GM12891 (cell line): Measurements from ENCODE around the gene FABP6.
A peak's percentile ranks its signal among the peaks of the same experiment; 100 is the strongest.
"Not testable (repeated sequence)": the region's sequence is repeated elsewhere in the genome, so short reads cannot be mapped to it uniquely, and the experiment has no call there.

ENCODE experiments used
- DNase-seq: peaks from one replicate; pipeline ENCODE4 v3.0.0; 2011; ENCODE audit warnings: low spot score; ENCODE audit not compliant: insufficient read length
- FAIRE-seq: peaks from 2 replicates; lab custom pipeline; 2011; peaks lifted over from hg19 to GRCh38; lab: Jason Lieb, UNC
- PAX5 ChIP-seq: IDR thresholded peaks from 2 replicates; pipeline ENCODE4 v1.6.1; 2011; ENCODE audit warnings: low read length, moderate library complexity, mild to moderate bottlenecking; ENCODE audit not compliant: insufficient read depth, severe bottlenecking
- POLR2A ChIP-seq: IDR thresholded peaks from 2 replicates; pipeline ENCODE4 v1.6.1; 2011; ENCODE audit warnings: low read depth, low read length, control low read depth
- POLR2AphosphoS5 ChIP-seq: IDR thresholded peaks from 2 replicates; pipeline ENCODE4 v1.6.1; 2011; ENCODE audit warnings: low read depth, low read length, control low read depth
- POU2F2 ChIP-seq: IDR thresholded peaks from 2 replicates; pipeline ENCODE4 v1.6.1; 2011; ENCODE audit warnings: low read depth, mild to moderate bottlenecking, control low read depth, low read length, moderate library complexity
- SPI1 ChIP-seq: IDR thresholded peaks from 2 replicates; pipeline ENCODE4 v1.6.1; 2011; ENCODE audit warnings: low read depth, low read length, control low read depth
- TAF1 ChIP-seq: IDR thresholded peaks from 2 replicates; pipeline ENCODE4 v1.6.1; 2011; ENCODE audit warnings: low read depth, low read length, control low read depth

Gene FABP6

DNA sequence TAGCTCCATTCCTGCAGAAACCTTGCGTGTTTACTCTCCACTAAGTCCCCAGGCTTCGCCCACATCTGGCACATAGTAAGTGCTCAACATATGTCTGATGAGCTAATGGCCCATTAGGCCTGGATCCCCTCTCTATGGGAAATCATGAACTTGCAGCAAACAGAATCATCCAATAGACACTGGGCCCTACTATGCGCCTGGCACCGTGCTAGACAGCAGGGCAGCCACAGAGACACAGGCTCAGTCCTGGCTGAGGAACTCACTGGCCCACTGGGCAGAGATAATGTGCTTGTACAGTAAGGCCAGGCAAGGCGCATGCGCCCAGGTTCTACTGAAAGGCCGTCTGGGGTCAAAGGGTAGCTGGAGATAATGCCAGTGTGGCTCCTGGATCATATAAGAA, 36.9 kb upstream of the FABP6 start:
- DNase-seq (no peak), FAIRE-seq (no peak)
- TF ChIP-seq SPI1 = no peak

DNA sequence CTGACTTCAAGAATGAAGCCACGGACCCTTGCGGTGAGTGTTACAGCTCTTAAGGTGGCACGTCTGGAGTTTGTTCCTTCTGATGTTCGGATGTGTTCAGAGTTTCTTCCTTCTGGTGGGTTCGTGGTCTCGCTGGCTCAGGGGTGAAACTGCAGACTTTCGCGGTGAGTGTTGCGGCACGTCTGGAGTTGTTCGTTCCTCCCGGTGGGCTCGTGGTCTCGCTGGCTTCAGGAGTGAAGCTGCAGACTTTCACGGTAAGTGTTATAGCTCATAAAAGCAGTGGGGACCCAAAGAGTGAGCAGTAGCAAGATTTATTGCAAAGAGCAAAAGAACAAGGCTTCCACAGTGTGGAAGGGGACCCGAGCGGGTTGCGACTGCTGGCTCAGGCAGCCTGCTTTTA, 36.2 kb upstream of the FABP6 start:
- DNase-seq, FAIRE-seq: not testable (repeated sequence)

DNA sequence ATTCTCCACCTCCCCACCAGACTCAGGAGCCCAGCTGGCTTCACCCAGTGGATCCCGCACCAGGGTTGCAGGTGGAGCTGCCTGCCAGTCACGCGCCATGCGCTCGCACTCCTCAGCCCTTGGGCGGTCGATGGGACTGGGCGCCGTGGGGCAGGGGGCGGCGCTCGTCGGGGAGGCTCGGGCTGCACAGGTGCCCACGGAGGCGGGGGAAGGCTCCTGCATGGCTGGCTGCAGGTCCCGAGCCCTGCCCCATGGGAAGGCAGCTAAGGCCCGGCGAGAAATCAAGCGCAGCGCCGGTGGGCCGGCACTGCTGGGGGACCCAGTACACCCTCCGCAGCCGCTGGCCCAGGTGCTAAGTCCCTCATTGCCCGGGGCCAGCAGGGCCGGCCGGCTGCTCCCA, 35.5 kb upstream of the FABP6 start:
- not testable (repeated sequence) for DNase-seq, FAIRE-seq

DNA sequence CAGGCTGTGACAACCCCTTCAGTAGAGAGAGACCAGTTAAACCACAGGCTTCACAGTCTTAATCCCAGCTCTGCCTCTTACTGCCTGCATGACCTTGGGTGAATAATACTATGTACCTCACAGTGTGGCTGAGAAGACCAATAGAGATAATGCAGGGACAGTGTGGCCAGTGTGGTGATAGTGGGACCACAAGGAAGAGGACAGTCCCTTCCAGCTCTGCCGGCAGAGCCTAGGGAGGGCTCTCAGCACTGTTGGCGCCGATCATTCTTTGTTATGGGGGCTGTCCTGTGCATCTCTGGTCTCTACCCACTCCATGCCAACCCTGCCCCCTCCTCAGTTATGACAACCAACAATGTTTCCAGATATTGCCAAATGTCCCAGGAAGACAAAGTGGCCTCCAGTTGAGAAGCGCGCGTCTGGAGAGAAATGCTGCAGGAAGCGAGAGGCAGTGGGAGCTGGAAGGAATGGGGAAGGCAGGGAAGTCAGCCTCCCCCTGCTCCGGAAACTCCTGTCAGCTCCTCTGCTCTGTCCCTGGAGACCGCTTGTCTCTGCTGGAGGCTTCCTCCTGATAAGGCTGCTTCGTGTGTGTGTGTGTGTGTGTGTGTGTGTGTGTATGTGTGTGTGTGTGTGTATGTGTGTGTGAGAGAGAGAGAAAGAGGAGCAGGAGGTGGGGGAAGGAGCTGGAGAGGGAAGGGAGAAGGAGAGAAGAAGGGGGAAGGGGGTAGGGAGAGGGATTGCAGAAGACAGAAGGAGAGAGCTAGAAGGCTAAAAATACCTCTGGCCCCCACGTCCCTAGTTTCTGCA, 31.8 kb upstream of the FABP6 start:
- TF ChIP-seq SPI1 (no peak), TAF1 (no peak), PAX5 (no peak), POLR2A (no peak), POU2F2 (no peak), POLR2AphosphoS5 (no peak)
- no peak for FAIRE-seq
- DNase-seq = no peak

- DNase-seq (no peak), FAIRE-seq (no peak)
- TF ChIP-seq TAF1 (no peak), POLR2A (no peak), SPI1 (no peak), POU2F2 (no peak), POLR2AphosphoS5 (no peak), PAX5 (no peak)
These were observed 31.2 kb upstream of the FABP6 start for GRCh38 chr5:160198146-160198545.

GRCh38 chr5:160198841-160199409, 30.4 kb upstream of the FABP6 start:
- no peak for FAIRE-seq
- DNase-seq = no peak
- TF ChIP-seq POLR2AphosphoS5 = no peak
- no peak for TF ChIP-seq TAF1
- no peak for TF ChIP-seq POU2F2

DNA sequence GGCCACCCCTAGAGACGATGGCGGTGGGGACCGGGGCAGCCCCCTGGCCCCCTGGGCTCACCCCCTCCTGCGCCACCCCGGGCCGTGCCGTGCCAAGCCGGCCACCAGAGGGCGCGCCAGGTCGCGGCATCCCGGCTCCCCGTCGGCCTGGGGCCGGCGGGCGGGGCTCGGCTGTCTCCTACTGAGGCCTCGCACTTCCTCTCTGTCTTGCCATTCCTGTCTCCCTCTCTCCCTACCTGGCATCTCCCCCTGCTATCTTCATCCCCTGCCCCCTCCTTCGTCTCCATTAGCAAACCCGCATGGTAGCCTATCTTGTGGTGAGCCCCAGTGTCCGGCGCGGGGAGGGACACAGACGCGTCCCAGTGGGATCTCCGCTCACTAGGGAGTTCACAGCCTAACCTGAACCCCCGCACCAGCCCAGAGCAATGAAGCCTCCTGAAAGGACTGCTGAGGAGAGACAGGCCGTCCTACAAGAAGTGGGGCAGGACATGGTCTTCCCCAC, 29.8 kb upstream of the FABP6 start:
- FAIRE-seq (peak; percentile 75), DNase-seq (peak; percentile 85)
- peak; percentile 86 for TF ChIP-seq SPI1
- no peak for TF ChIP-seq PAX5

DNA sequence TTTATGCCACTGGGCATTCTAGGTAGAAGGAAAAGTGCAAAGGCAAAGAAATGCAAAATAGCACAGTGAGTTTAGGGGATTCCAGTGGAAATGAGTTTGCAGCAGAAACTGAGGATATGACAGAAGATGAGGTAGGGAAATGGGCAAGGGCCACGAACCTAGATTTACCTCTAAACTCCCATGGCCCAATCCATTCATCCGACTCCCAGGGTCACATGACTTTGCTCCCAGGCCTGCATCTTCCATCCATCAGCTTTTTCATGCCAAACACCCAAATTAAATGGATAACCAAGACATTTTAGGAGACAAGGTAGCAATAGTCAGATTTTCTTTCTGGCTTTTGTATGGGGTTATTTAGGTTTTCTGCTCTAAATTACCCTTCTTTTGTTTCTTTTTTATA, 22.2 kb upstream of the FABP6 start:
- TF ChIP-seq PAX5 (no peak), SPI1 (no peak), POLR2AphosphoS5 (no peak), POLR2A (no peak), TAF1 (no peak), POU2F2 (no peak)
- FAIRE-seq (no peak), DNase-seq (no peak)

DNA sequence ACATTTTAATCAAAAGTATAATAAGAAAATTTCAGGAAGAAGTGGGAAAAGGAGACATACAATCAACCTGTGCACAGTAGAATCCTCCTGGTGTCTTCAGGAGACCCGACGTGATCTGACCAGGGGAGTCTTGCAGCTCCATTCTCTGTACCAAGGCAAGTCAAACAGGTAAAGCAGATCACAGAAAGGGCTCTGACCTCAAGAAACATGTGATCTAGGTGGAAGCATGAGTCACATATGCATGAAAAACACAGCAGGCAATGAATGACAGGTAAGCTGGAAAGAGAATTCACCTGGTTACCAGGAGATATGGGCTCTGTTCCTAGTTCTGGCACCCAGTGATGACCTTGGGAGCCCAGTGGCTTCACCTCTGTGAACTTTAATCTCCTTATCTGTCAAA, 19.4 kb upstream of the FABP6 start:
- DNase-seq = no peak
- no peak for TF ChIP-seq TAF1
- no peak for TF ChIP-seq POLR2A
- no peak for TF ChIP-seq SPI1
- TF ChIP-seq POU2F2 = no peak
- TF ChIP-seq PAX5 = no peak
- no peak for TF ChIP-seq POLR2AphosphoS5
- no peak for FAIRE-seq

GRCh38 chr5:160210606-160211005, 18.7 kb upstream of the FABP6 start:
- DNase-seq (no peak), FAIRE-seq (no peak)
- TF ChIP-seq POLR2A (no peak), SPI1 (no peak), POU2F2 (no peak)

DNA sequence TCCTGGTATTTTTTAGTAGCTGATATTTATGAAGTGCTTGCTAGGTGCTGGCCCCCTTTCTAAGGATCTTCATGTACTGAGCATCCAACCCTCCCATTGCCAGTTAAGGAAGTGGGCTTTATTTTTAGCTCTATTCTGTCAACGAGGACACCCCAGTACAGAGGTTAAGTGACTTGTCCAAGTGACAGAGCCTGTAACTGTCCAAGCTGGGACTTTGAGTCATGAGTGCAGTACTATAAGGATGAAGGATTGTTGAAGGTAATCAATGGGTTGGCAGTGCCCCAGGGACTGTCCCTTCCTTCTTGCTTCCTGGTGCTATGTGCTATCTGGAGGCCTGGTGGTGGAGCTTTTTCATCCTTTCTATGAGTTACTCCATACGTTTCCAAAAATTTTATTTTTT, 18.0 kb upstream of the FABP6 start:
- FAIRE-seq (peak; percentile 5), DNase-seq (no peak)
- TF ChIP-seq POLR2AphosphoS5 = no peak
- TF ChIP-seq SPI1 = no peak
- TF ChIP-seq TAF1 = no peak
- no peak for TF ChIP-seq POLR2A
- no peak for TF ChIP-seq PAX5
- no peak for TF ChIP-seq POU2F2
